HG03025 (cell line): ENCODE results near the gene PSMB7.
"Not testable (repeated sequence)": the region's sequence is repeated elsewhere in the genome, so short reads cannot be mapped to it uniquely, and the experiment has no call there.

Experiments
- ATAC-seq: cut with Tn5 transposase; IDR thresholded peaks from one replicate; pipeline ENCODE4 v1.9.1; 2021; ENCODE audit warnings: mild to moderate bottlenecking, moderate library complexity; ENCODE audit not compliant: unreplicated experiment, low FRiP score

Gene PSMB7

GRCh38 chr9:124444166-124444565 is 28.9 kb upstream of the PSMB7 start:
- ATAC-seq = no peak

DNA sequence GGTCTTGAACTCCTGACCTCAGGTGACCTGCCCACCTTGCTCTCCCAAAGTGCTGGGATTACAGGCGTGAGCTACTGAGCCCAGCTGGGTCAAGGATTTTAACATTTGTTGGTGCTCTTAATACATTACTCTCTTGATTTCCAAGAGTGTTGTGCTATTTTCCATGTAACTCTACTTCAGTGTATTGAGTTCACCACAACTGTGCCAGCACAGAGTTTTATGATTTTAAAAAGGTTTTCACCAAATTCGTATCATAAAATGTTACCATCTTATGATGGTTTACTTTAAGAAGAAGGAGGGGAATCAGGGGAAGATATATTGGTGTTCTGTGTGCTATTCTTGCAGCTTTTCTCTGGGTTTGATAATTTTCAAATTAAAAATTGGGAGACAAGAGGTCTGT is 28.4 kb upstream of the PSMB7 start:
- no peak for ATAC-seq

- no peak for ATAC-seq
Observed at GRCh38 chr9:124442826-124443225, 27.6 kb upstream of the PSMB7 start.

DNA sequence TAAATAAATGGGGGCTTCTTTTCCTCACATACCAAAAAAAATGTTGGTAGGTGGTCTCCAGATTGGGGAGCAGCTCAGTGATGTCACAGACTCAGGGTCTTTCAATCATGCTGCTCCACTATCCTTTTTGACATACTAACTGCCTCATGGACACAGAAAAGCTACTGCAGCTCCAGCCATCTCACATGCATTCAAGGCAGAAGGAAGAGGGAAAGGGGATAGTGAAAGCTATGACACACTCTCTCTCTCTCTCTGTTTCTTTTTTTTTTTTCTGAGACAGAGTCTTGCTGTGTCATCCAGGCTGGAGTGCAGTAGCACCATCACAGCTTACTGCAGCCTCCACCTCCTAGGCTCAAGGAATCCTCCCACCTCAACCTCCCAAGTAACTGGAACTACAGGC is 27.1 kb upstream of the PSMB7 start:
- no peak for ATAC-seq

GRCh38 chr9:124441291-124441690 is 26.0 kb upstream of the PSMB7 start:
- ATAC-seq = no peak

DNA sequence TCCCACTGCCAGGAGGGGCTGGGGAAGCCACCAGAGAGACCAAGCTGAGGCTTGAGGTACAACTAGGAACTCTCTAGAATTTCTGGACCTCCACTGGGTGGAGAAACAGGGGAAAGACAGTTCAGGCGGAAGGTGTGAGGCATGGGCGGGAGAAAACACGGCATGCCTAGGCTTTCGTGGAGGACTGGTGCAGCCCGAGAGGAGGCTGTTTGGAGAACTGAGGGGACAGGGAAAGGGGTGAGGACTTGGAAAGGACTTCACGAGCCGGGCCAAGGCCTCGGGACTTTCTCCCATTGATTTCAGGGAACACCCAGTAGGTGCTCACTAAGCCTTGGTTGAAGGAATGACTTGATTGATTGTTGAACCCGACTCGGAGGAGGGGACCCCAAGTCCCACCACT is 25.5 kb upstream of the PSMB7 start:
- no peak for ATAC-seq

GRCh38 chr9:124439686-124440243 is 24.5 kb upstream of the PSMB7 start:
- ATAC-seq = no peak

DNA sequence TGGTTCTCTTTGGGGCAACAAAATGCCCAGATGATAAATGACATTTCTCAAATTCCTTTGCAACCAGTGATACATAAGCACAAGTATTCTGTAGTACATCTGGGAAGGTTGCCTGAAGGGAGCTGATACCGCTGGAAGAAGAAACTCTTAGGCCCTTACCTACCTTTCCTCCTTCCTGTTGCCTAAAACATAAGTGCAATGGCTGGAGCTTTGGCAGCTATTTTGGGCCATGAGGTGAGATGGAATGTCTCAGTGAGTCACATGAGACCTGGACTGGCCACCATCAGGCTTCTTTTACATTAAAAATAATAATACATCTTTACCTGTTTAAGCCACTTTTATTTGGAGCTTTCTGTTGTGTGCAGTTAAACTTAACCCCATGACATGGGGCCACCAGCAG is 23.8 kb upstream of the PSMB7 start:
- no peak for ATAC-seq

- no peak for ATAC-seq
Observed at GRCh38 chr9:124438091-124438490, 22.8 kb upstream of the PSMB7 start.

- no peak for ATAC-seq
Observed at GRCh38 chr9:124437086-124437485, 21.8 kb upstream of the PSMB7 start.

GRCh38 chr9:124436320-124436719 is 21.1 kb upstream of the PSMB7 start:
- ATAC-seq = no peak

DNA sequence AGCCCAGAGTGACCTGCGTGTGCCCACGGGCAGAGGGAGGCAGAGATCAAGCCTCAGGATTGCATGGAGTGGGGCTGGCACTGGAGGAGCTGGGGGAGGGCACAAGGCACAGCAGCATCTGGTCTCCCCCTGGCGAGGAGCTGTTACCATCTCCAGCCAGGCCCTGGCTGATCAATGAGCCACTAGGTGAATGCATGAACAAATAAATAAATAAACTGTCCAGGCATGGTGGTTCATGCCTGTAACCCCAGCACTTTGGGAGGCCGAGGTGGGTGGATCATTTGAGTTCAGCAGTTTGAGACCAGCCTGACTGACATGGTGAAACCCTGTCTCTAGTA is 14.3 kb upstream of the PSMB7 start:
- no peak for ATAC-seq

DNA sequence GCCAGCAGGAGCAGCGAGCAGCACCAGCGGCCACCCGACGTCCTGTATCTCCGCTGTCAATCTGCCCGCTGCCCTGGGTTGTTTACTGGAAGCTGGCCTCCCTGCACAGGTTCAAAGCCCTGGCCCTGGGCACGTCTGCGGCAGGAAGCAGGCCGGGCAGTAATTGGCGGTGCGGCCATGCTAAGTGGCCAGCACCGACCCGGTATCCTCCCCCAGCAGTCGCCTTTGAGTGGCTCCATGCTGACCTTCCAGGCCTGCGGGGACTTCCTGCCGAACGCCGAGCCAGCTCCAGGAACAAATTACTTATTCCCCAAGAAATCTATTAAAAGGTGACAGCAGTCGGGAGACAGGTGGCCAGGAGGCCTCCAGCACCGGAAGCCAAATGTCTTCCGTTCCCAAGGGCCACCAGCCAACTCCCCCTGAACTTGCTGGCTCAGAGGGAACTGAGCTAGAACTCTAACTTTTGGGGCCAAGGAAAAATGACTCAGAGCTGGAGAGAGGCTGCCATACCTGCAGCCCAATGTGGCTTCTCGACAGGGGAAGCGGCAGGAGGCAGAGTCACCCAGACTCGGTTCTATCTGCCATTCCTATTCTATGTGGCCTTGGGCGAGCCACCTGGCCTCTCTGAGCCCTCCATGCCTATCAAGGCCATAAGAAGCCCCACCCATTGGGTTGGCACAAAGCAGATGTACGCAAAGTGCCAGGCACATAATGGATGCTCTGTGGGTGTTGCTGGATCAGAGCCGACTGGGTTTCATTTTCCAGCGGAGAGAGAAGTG is 13.7 kb upstream of the PSMB7 start:
- ATAC-seq = no peak

- ATAC-seq = no peak
Observed at GRCh38 chr9:124427281-124427680, 12.0 kb upstream of the PSMB7 start.

DNA sequence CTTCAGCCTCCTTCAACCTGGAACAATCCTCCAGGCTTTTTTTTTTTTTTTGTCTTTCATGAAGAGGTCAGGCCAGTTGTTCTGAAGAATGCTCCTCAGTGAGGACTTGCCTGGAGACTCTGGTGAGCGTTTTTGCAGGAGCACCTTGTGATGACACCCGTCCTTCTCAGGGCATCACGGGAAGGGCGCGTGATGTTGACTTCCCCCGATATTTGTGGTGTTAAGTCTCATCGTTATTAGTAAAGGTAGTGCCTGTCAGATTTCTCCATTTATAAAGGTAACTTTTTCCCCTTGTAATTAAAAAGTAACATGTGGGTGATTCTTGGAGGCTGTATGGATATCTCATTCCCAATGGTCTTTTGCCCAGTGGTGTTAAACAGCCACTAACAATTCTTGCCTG is 11.1 kb upstream of the PSMB7 start:
- ATAC-seq = no peak

DNA sequence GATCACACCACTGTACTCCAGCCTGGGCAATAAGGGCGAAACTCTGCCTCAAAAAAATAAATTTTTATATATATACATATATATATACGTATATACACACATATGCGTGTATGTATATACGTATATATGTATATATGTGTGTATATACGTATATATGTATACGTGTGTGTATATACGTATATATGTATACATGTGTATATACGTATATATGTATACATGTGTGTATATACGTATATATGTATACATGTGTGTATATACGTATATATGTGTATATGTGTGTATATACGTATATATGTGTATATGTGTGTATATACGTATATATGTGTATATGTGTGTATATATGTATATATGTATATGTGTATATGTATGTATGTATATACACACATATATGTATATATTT is 10.5 kb upstream of the PSMB7 start:
- ATAC-seq = not testable (repeated sequence)

DNA sequence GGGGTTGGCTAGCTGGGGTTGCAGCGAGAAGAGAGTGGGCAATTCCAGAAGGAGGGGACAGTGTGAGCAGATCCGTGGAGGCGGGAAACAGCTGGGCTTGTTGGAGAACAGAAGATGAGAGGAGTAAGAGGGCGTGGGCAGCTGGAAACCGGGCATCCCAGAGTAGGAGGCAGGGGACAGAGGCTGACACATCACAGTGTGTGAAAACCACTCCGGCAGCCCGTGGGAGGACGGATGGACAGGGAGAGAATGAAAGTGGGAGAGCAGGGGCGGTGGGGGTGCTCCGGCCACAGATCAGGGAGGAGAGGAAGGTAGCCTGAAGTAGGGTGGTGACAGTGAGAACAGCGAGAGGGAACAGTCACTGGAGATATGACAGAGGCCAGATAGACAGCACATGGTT is 8.3 kb upstream of the PSMB7 start:
- no peak for ATAC-seq

DNA sequence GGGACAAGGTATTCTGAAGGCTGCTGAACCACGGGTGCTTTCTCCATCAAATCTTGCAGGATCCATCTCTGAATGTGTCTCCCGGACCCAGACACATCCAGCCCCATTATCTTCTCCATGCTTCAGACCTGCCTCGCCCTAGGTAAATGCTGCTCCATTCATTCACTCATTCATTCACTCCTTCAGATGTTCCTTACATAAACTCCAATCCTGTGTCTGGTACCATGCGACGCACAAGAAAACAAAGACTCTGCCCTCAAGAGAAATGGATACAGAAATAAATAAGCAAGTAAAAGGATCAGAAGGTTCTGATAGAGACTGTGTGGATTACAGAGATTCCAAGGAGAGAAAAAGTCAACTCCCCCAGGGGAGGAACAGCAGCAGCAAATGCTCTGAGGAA is 7.9 kb upstream of the PSMB7 start:
- no peak for ATAC-seq

DNA sequence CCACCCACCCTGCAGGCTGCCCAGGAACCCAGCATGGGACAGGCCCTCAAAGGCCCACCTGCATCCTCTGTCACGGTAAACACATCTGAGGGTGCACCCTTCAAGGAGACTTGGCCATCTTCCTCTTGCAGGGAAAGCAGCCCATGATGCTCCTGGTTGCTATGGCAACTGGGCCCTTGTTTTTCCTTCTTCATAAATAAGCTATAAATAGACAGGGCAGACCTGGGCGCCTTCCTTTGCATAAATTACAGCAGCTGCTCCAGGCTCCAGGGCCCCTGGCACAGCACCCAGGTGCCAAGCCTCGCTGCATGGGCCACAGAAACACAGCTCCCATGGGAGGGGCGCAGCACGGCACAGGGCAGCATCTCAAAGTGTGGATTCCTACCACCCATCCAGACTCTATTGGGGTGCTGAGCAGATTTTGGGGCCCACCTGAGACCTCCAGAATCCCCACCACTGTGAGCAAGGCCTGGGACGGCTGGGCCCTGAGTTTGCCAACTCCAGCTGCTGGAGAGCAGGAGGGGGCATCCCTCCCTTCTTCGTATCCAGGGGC is 5.8 kb upstream of the PSMB7 start:
- no peak for ATAC-seq

- ATAC-seq = no peak
Observed at GRCh38 chr9:124419832-124420489, 4.7 kb upstream of the PSMB7 start.

GRCh38 chr9:124415852-124416484 is 726 bp upstream of the PSMB7 start:
- ATAC-seq = no peak
